ENCODE results near the gene PGAM2. TPM values are rescaled to one million over a fixed set of nuclear protein-coding genes. Genes with fewer than 3 reads are reported as not detected.

PGAM2 gene
- total RNA-seq, 2 experiments from 2014 or later, result 0.49 TPM; not detected in 1

- intact Hi-C loops (cut with micrococcal nuclease), result no loop called here
- no peak for TF ChIP-seq CTCF (IDR thresholded peaks at IDR 0.05)
- Mint-ChIP-seq H3K4me1 (ENCODE audit: low read depth) (peaks cover 25% of the 10 kb centered on the region), H3K27ac (peak overlapping the region; percentile 86), H3K36me3 (ENCODE audit: low read depth) (no peaks in the 10 kb centered on the region), H3K4me3 (no peak overlapping the region), H3K9me3 (no peaks in the 10 kb centered on the region), H3K27me3 (no peaks in the 10 kb centered on the region)
- CTCF ChIA-PET, result no interaction called here
- ATAC-seq, result no peak
- POLR2A ChIA-PET, result interaction anchor here (0.6 to 2.2 kb wide), 7 partner anchors 9 to 164 kb away, joined by 3 to 10 read pairs (median 4); partner anchors contain the start of gene PGAM2
- no peak for DNase-seq
Observed at GRCh38 chr7:44096326-44096881, 31.0 kb upstream of the PGAM2 start.

DNA sequence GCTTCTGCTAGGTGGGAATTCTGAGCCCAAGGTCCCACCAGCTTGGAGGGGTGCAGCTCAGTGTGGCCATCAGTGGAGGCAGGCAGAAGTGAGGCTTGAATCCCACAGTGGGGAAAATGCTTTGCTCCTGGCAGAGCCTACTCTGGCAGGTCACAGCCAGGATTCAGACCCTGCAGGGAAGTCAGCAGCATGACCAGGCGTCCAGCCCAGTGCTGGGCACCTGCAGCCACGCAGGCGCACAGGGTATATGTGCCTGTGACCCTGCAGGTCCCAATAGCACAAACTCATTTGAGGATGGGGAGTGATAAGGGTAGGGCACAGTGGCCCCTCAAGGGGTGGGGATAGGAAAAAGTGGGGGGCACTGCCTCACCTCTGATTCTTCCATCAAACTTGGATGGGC is 30.4 kb upstream of the PGAM2 start:
- TF ChIP-seq CTCF (IDR thresholded peaks at IDR 0.05), result no peak
- peaks cover 25% of the 10 kb centered on the region for H3K4me1 Mint-ChIP-seq (ENCODE audit: low read depth)
- intact Hi-C loops (cut with micrococcal nuclease), result no loop called here
- H3K9me3 Mint-ChIP-seq, result no peaks in the 10 kb centered on the region
- no peaks in the 10 kb centered on the region for H3K27me3 Mint-ChIP-seq
- H3K27ac Mint-ChIP-seq, result no peak overlapping the region
- CTCF ChIA-PET, result no interaction called here
- no peak overlapping the region for H3K4me3 Mint-ChIP-seq
- DNase-seq, result no peak
- no peak for ATAC-seq
- H3K36me3 Mint-ChIP-seq (ENCODE audit: low read depth), result no peaks in the 10 kb centered on the region
- POLR2A ChIA-PET, result interaction anchor here (1.3 to 1.8 kb wide), 3 partner anchors 11 to 27 kb away, joined by 3 to 6 read pairs (median 4); no protein-coding TSS in a partner anchor

DNA sequence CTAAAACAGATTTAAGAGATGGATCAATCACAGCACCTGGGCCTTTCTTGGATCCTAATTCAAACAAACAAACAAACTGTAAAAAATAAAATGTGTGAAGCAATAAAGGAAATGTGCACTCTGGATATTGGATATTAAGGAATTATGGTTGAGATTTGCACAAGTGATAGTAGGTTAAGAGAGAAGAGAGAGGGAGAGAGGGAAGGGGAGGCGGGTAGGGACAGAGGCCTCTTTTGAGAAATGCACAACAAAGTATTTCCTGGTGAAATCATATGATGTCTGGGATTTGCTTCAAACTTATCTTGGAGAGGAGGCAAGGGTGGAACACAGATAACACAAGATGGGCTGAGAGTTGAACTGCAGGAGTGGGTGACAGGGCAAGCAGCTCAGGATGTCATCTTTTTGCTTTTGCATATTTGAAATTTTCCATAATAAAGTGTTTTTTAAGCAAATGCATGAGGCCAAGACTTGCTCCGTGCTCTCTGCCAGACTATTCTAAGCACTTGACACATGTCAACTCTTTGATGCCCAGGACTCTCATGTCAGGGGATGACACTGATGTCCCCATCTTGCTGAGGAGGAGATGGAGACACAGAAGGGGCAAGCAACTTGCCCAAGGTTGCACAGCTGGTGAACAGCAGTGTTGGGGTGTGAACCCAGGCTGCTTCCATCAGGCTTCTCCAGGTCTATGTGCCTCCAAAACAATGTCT is 29.7 kb upstream of the PGAM2 start:
- Mint-ChIP-seq H3K4me1 (ENCODE audit: low read depth) (peaks cover 25% of the 10 kb centered on the region), H3K4me3 (no peak overlapping the region), H3K27me3 (no peaks in the 10 kb centered on the region), H3K36me3 (ENCODE audit: low read depth) (no peaks in the 10 kb centered on the region), H3K27ac (no peak overlapping the region), H3K9me3 (no peaks in the 10 kb centered on the region)
- POLR2A ChIA-PET, result interaction anchor here (1.6 kb wide), 1 partner anchor 14 kb away, joined by 4 read pairs; no protein-coding TSS in a partner anchor
- TF ChIP-seq CTCF (IDR thresholded peaks at IDR 0.05), result no peak
- DNase-seq (no peak), ATAC-seq (no peak)
- intact Hi-C loops (cut with micrococcal nuclease), result no loop called here
- CTCF ChIA-PET, result no interaction called here

- intact Hi-C loops (cut with micrococcal nuclease), result no loop called here
- H3K27ac Mint-ChIP-seq, result no peak overlapping the region
Observed at GRCh38 chr7:44094365-44094764, 29.0 kb upstream of the PGAM2 start.

More at GRCh38 chr7:44094365-44094764, 29.0 kb upstream of the PGAM2 start:
- CTCF ChIA-PET, result no interaction called here
- ATAC-seq (no peak), DNase-seq (no peak)
- Mint-ChIP-seq H3K36me3 (ENCODE audit: low read depth) (no peaks in the 10 kb centered on the region), H3K4me1 (ENCODE audit: low read depth) (peaks cover 22% of the 10 kb centered on the region), H3K27me3 (no peaks in the 10 kb centered on the region), H3K4me3 (no peak overlapping the region), H3K9me3 (no peaks in the 10 kb centered on the region)
- POLR2A ChIA-PET, result no interaction called here
- TF ChIP-seq CTCF (IDR thresholded peaks at IDR 0.05), result no peak
